Epidermal melanocyte (primary cell): ENCODE measurements around the gene SCT.

Experiments used
- DNase-seq: peaks from one replicate; pipeline ENCODE4 v3.0.0; 2011; ENCODE audit warnings: low spot score; ENCODE audit not compliant: insufficient read length

SCT gene

DNA sequence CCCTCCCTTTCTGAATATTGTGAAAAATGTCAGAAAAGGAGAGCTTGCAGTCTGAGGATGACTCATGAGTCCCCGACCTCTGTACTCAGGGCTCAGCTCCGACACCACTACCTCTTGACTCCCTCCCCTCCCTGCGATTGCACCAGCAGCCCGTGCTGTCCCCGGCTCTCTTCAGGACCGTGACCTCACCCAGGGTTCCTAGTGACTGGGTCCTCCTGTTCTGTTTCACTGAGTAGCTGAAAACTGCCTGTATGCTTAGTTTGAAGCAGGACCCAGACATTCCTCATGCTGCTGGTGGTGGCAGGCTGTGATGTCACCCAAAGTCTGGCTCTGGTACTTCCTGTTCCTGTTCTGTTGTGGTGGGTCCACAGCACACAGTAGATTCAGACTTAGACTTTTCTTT, 39.0 kb downstream of the SCT start:
- no peak for DNase-seq

DNA sequence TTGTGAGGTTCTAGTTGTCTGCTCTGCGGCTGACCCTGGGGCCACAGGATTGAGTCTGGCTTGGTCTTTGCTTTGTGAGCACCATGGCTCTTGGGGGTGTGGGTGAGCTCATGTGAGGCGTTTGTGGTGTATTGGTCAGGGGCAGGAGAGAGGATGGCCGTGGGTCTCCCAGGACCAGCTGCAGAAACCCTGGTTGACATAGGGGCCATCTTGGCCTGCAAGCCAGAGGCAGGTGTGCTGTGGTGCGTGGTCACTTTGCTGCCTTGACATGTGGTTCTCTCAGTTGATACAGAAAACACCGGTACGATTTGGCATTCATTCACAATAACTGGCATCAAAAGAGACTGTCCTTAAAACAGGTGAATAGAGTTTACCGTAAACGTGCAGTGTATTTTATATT, 39.4 kb downstream of the SCT start:
- DNase-seq: no peak

GRCh38 chr11:586376-587316, 40.3 kb downstream of the SCT start:
- no peak for DNase-seq

- DNase-seq: no peak
Observed at GRCh38 chr11:584287-584686, 42.7 kb downstream of the SCT start.

GRCh38 chr11:581752-582151, 45.2 kb downstream of the SCT start:
- DNase-seq: no peak

DNA sequence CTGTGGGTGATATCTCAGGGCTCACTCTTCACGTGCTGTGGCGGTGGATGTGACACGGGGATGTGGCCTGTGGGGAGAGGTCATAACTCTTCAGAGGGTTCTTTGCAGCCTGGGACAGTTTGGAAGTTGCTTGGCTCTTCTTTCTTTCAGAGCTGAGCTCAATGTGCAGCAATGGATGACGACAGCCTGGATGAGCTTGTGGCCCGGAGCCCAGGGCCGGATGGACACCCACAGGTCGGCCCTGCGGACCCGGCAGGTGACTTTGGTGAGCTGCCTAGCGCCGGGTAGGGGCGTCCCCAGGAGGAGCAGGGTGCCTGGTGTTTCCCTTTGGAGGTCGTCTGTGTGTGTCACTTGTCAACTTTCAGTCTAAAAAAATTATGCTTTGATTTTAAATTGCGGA, 45.6 kb downstream of the SCT start:
- DNase-seq: no peak

DNA sequence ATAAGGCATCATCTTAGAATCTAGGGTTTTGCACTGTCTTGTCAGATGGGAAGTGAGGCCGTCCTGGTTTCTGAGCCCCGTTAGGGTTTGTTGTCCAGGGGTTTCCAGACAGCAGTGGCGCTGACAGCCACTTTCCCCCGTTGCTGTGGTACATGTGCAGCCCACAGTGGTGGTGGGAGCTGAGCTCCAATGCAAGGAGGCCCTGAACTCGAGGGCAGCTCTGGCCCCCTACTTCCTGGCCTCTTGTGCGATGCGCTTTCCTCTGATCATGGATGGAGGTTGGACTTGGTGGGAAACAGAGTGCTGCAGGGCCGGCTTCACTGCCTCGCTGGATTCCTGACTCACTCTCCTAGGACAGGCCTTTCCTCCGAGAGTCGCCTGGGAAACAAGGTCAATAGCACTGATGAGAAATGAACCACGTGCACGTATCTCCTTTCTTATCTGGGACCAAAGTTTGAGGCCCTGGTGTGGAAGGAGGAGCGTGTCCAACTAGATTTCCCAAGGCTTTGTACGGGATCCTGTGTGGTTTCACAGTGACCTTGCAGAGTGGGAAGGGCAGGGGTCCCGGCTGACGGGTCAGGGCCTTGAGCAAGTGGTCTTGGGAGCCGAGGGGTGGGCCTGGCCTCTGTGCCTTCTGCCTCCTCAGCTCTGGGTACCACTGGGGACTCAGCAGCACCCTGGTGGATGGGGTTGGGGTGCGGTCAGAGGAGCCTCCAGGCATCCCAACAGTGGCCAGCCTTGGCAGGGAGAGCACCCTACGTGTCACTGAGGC, 47.0 kb downstream of the SCT start:
- no peak for DNase-seq

DNA sequence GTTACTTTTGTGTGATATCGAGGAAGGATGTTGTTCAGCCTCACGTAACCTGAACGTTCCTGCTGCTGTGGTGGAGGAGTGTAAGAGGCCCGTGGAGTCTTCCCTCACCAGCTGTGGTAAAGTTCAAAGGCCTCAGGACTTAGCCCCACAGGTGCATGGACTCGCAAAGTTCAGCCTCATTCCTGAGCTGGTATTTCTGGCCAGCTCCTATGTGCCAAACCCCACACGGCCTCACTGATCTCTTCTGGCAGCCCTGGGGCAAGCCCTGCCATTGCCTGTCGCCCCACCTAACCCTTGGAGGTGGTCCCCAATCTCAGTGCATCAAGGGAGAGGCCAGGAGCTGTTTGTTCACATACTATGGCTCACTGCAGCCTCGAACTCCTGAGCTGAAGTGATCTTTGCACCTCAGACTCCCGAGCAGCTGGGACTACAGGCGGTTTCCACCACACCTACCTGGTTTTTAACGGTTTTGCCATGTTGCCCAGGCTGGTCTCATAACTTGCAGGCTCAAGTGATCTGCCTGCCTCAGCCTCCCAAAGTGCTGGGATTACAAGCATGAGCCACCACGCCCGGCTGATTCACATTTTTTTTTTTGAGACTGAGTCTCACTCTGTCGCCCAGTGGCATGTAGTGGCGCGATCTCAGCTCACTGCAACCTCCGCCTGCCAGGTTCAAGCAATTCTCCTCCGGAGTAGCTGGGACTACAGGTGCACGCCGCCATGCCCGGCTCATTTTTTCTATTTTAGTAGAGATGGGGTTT, 48.5 kb downstream of the SCT start:
- no peak for DNase-seq

DNA sequence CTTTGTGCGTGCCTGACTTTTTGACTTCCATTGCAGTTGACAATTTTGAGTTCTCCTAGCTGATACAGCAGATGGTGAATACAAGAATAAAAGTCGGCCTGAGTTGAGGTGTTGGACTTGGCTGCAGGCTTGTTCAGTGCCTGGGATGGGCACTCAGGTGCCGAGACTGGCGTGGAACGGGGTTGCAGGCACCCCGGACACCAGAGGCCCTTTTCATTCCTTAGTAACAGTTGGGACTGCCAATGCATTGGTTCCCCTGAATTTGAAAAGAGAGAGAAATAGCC, 49.4 kb downstream of the SCT start:
- no peak for DNase-seq

GRCh38 chr11:576811-577610, 50.0 kb downstream of the SCT start:
- DNase-seq: no peak
